C4-2B (cell line): ENCODE results near the gene OR10S1.
"Not testable (repeated sequence)": the region's sequence is repeated elsewhere in the genome, so short reads cannot be mapped to it uniquely, and the experiment has no call there.

Experiments
- H3K27ac ChIP-seq: fragments of 450-650 bp; 2 replicates; pipeline ENCODE4 v1.5.1; 2017
- CTCF ChIP-seq: fragments of 450-650 bp; conservative IDR thresholded peaks from 2 replicates; pipeline ENCODE4 v1.5.1; 2017; ENCODE audit warnings: mild to moderate bottlenecking
- ZFX ChIP-seq: fragments of 450-650 bp; IDR thresholded peaks from 2 replicates; pipeline ENCODE4 v1.6.1; 2017

The OR10S1 gene

GRCh38 chr11:123977731-123978347 lies at the start of gene OR10S1:
TSS of gene OR10S1 (minus strand) at chr11:123977781. CDS start at chr11:123977664, 117 bp downstream.
- TF ChIP-seq CTCF (no peak), ZFX (no peak)
- no peak within 1 kb of the TSS for H3K27ac ChIP-seq

GRCh38 chr11:124026498-124026897 lies 48.9 kb upstream of the OR10S1 start, which contains the start of gene OR10G8:
TSS of gene OR10G8 (plus strand) at chr11:124026798. CDS start at chr11:124029623, 2,825 bp downstream.
- H3K27ac ChIP-seq, result no peak within 1 kb of the TSS
- TF ChIP-seq CTCF (no peak), ZFX (no peak)

- not testable (repeated sequence) for H3K27ac ChIP-seq
These were observed 38.3 kb upstream of the OR10S1 start for GRCh38 chr11:124015837-124016236.

- TF ChIP-seq CTCF, result no peak
- TF ChIP-seq ZFX, result no peak
- no peak within 1 kb of the TSS for H3K27ac ChIP-seq
These were observed 35.1 kb upstream of the OR10S1 start, which contains the start of gene OR10G4 for GRCh38 chr11:124012697-124013096. TSS of gene OR10G4 (plus strand) at chr11:124012997. CDS start at chr11:124015575, 2,578 bp downstream.

GRCh38 chr11:123995119-123995518 lies 17.5 kb upstream of the OR10S1 start, which contains the start of gene OR10G6:
TSS of gene OR10G6 (minus strand) at chr11:123995161. CDS start at chr11:123995161, 0 bp downstream.
- no peak for TF ChIP-seq CTCF
- TF ChIP-seq ZFX, result no peak
- H3K27ac ChIP-seq, result no peak within 1 kb of the TSS

- no peak overlapping the region for H3K27ac ChIP-seq
These were observed 1.7 kb upstream of the OR10S1 start for GRCh38 chr11:123979311-123979710.

GRCh38 chr11:123976770-123977560 lies 616 bp downstream of the OR10S1 start:
- TF ChIP-seq CTCF (no peak), ZFX (no peak)

More at GRCh38 chr11:123979311-123979710, 1.7 kb upstream of the OR10S1 start:
- TF ChIP-seq CTCF (no peak), ZFX (no peak)

More at GRCh38 chr11:123976770-123977560, 616 bp downstream of the OR10S1 start:
- no peak overlapping the region for H3K27ac ChIP-seq
